HG02840 (cell line): ENCODE data around the gene COPG2.

Experiments
- ATAC-seq: cut with Tn5 transposase; IDR thresholded peaks from one replicate; pipeline ENCODE4 v1.9.1; 2021; ENCODE audit warnings: mild to moderate bottlenecking, moderate library complexity, moderate number of reproducible peaks; ENCODE audit not compliant: unreplicated experiment, low FRiP score

COPG2 gene

GRCh38 chr7:130479716-130480400, 188.7 kb downstream of the COPG2 start:
- ATAC-seq: no peak

GRCh38 chr7:130478991-130479390, 189.6 kb downstream of the COPG2 start:
- no peak for ATAC-seq

- ATAC-seq: no peak
These were observed 192.0 kb downstream of the COPG2 start for GRCh38 chr7:130476297-130477150.

GRCh38 chr7:130475776-130476175, 192.8 kb downstream of the COPG2 start:
- ATAC-seq: no peak

- ATAC-seq: no peak
These were observed 194.7 kb downstream of the COPG2 start for GRCh38 chr7:130473876-130474275.

- no peak for ATAC-seq
These were observed 195.3 kb downstream of the COPG2 start for GRCh38 chr7:130473289-130473688.

- ATAC-seq: no peak
These were observed 196.6 kb downstream of the COPG2 start for GRCh38 chr7:130471974-130472373.

GRCh38 chr7:130468612-130469011, 199.9 kb downstream of the COPG2 start:
- no peak for ATAC-seq

- ATAC-seq: no peak
These were observed 204.8 kb downstream of the COPG2 start for GRCh38 chr7:130463553-130464434.

- no peak for ATAC-seq
These were observed 207.3 kb downstream of the COPG2 start for GRCh38 chr7:130461272-130461671.

GRCh38 chr7:130458257-130458656, 210.3 kb downstream of the COPG2 start:
- no peak for ATAC-seq
